Measurements from ENCODE around the gene SMOC2. TPM values are rescaled to one million over a fixed set of nuclear protein-coding genes. Genes with fewer than 3 reads are reported as not detected.

Gene SMOC2
- polyA plus RNA-seq, 3 donors: not detected

DNA sequence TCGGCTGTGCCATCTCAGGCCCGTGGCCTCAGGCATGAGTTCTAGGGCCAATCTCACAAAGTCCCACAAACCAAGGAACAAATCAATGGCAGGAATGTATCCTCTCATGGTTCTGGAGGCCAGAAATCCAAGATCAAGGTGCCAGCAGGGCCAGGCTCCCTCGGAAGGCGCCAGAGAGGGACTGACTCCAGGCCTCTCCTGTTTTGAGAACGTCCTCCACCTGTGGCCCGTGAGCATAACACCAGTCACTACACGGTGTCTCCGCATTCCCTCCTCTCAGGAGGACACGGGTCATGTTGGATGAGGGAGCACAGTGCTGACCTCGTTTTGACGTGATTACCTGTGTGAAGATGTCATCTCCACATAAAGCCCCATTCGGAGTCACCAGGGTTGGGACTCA is 45.0 kb upstream of the SMOC2 start:
- TF ChIP-seq, protein P1, sequence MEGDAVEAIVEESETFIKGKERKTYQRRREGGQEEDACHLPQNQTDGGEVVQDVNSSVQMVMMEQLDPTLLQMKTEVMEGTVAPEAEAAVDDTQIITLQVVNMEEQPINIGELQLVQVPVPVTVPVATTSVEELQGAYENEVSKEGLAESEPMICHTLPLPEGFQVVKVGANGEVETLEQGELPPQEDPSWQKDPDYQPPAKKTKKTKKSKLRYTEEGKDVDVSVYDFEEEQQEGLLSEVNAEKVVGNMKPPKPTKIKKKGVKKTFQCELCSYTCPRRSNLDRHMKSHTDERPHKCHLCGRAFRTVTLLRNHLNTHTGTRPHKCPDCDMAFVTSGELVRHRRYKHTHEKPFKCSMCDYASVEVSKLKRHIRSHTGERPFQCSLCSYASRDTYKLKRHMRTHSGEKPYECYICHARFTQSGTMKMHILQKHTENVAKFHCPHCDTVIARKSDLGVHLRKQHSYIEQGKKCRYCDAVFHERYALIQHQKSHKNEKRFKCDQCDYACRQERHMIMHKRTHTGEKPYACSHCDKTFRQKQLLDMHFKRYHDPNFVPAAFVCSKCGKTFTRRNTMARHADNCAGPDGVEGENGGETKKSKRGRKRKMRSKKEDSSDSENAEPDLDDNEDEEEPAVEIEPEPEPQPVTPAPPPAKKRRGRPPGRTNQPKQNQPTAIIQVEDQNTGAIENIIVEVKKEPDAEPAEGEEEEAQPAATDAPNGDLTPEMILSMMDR (IDR thresholded peaks at IDR 0.05): no peak
- peaks cover 0 to 5% (median 3%) of the 10 kb centered on the region in 3 donors for H3K27me3 Mint-ChIP-seq (ENCODE audit: low read depth in 3 of 3)
- H3K4me1 ChIP-seq (ENCODE audit: control insufficient read depth in 1 of 2, insufficient read depth in 2 of 2, low read length in 2 of 2): no peaks in the 10 kb centered on the region
- no peak overlapping the region for H3K9ac ChIP-seq (ENCODE audit: insufficient read depth, low read length, poor library complexity, severe bottlenecking)
- peaks cover 2 to 16% (median 5%) of the 10 kb centered on the region in 7 donors for H3K9me3 Mint-ChIP-seq
- 81% methylated on average over 9 of the region's 12 CpGs for WGBS (ENCODE audit: insufficient coverage)
- no peak overlapping the region for H3K27ac Mint-ChIP-seq
- H3K4me2 ChIP-seq (replicated peaks; ENCODE audit: extremely low read depth, low read length, poor library complexity, severe bottlenecking): no peak overlapping the region
- no peaks in the 10 kb centered on the region for H3K4me1 Mint-ChIP-seq
- no peaks in the 10 kb centered on the region for H4K20me1 ChIP-seq (ENCODE audit: insufficient read depth, low read length)
- DNase-seq: no peak
- no peaks in the 10 kb centered on the region for H3K36me3 ChIP-seq (replicated peaks in 1 of 2; ENCODE audit: control insufficient read depth in 1 of 2, insufficient read depth in 2 of 2, low read length in 2 of 2)
- no peak overlapping the region for H3K4me3 Mint-ChIP-seq
- H3K9me3 ChIP-seq (replicated peaks in 1 of 2; ENCODE audit: control insufficient read depth in 1 of 2, insufficient read depth in 1 of 2, low read length in 2 of 2): peaks cover 0 to 12% of the 10 kb centered on the region in 2 donors
- H3K36me3 Mint-ChIP-seq: no peaks in the 10 kb centered on the region
- no peaks in the 10 kb centered on the region for H3K27me3 ChIP-seq (ENCODE audit: control insufficient read depth in 2 of 2, insufficient read depth in 2 of 2, low read length in 2 of 2)
- H3K4me3 ChIP-seq (replicated peaks in 1 of 3; ENCODE audit: low read depth in 2 of 3, low read length in 3 of 3): no peak overlapping the region
- H3K79me2 ChIP-seq (ENCODE audit: insufficient read depth, low read length): no peaks in the 10 kb centered on the region
- no peak overlapping the region for H3K27ac ChIP-seq (ENCODE audit: low read depth in 1 of 2, low read length in 2 of 2)
- no peak overlapping the region for H2AFZ ChIP-seq (ENCODE audit: insufficient read depth, low read depth, low read length, poor library complexity, severe bottlenecking)
- intact Hi-C loops (cut with micrococcal nuclease): no loop called here

DNA sequence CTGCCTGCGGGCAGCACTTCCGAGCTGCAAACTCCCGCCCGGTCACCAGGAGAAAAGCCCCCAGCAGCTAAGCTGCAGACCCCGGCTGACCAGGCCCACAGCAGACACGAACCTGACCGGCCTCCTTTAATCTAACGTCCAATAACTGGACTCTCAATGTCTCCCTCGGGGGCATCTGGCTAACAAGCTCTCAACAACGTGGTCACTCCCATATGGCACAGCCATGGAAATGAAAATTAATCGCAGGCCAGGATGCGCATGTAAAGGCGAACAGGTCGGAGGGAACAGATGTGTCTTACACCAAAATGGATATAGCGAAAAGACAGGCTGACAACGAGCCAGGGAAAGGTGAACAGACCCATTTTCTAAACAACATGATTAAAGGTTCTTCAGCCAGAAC is 44.4 kb upstream of the SMOC2 start:
- Histone ChIP-seq H3K9ac (ENCODE audit: insufficient read depth, low read length, poor library complexity, severe bottlenecking) (no peak overlapping the region), H3K27me3 (ENCODE audit: control insufficient read depth in 2 of 2, insufficient read depth in 2 of 2, low read length in 2 of 2) (no peaks in the 10 kb centered on the region), H3K79me2 (ENCODE audit: insufficient read depth, low read length) (no peaks in the 10 kb centered on the region), H3K4me3 (replicated peaks in 1 of 3; ENCODE audit: low read depth in 2 of 3, low read length in 3 of 3) (no peak overlapping the region), H2AFZ (ENCODE audit: insufficient read depth, low read depth, low read length, poor library complexity, severe bottlenecking) (no peak overlapping the region), H3K4me2 (replicated peaks; ENCODE audit: extremely low read depth, low read length, poor library complexity, severe bottlenecking) (no peak overlapping the region), H3K9me3 (replicated peaks in 1 of 2; ENCODE audit: control insufficient read depth in 1 of 2, insufficient read depth in 1 of 2, low read length in 2 of 2) (peaks cover 0 to 9% of the 10 kb centered on the region in 2 donors), H3K36me3 (replicated peaks in 1 of 2; ENCODE audit: control insufficient read depth in 1 of 2, insufficient read depth in 2 of 2, low read length in 2 of 2) (no peaks in the 10 kb centered on the region), H3K27ac (ENCODE audit: low read depth in 1 of 2, low read length in 2 of 2) (no peak overlapping the region), H4K20me1 (ENCODE audit: insufficient read depth, low read length) (no peaks in the 10 kb centered on the region), H3K4me1 (ENCODE audit: control insufficient read depth in 1 of 2, insufficient read depth in 2 of 2, low read length in 2 of 2) (no peaks in the 10 kb centered on the region)
- intact Hi-C loops (cut with micrococcal nuclease): no loop called here
- no peak overlapping the region for H3K4me3 Mint-ChIP-seq
- no peak for DNase-seq
- TF ChIP-seq, protein P1 (IDR thresholded peaks at IDR 0.05): no peak
- no peak overlapping the region for H3K27ac Mint-ChIP-seq
- 88% methylated on average over 16 of the region's 16 CpGs for WGBS (ENCODE audit: insufficient coverage)
- peaks cover 2 to 16% (median 5%) of the 10 kb centered on the region in 7 donors for H3K9me3 Mint-ChIP-seq
- no peaks in the 10 kb centered on the region for H3K4me1 Mint-ChIP-seq
- peaks cover 0 to 5% (median 3%) of the 10 kb centered on the region in 3 donors for H3K27me3 Mint-ChIP-seq (ENCODE audit: low read depth in 3 of 3)
- H3K36me3 Mint-ChIP-seq: no peaks in the 10 kb centered on the region

Measured in CD14-positive monocyte (primary cell).